ENCODE data around the gene TERF2IP.

The TERF2IP gene

GRCh38 chr16:75647492-75648264, at the start of gene TERF2IP, which contains the start of gene KARS1:
TSS of gene TERF2IP (plus strand) at chr16:75647773. CDS start at chr16:75647883, 110 bp downstream.
TSS of gene KARS1 (minus strand) at chr16:75647665. CDS start at chr16:75647639, 26 bp downstream.
- DNase-seq, result peak; percentile 87 to 88

GRCh38 chr16:75599452-75600277, 47.9 kb upstream of the TERF2IP start:
- no peak for DNase-seq

- no peak for DNase-seq
Measured at GRCh38 chr16:75603241-75603640, 44.3 kb upstream of the TERF2IP start.

- no peak for DNase-seq
Measured at GRCh38 chr16:75606507-75606906, 41.1 kb upstream of the TERF2IP start.

GRCh38 chr16:75614066-75614897, 33.3 kb upstream of the TERF2IP start:
- DNase-seq, result no peak

- DNase-seq, result no peak
Measured at GRCh38 chr16:75615619-75616018, 32.0 kb upstream of the TERF2IP start.

- no peak for DNase-seq
Measured at GRCh38 chr16:75616521-75617010, 31.0 kb upstream of the TERF2IP start.

- DNase-seq, result no peak
Measured at GRCh38 chr16:75617121-75617520, 30.5 kb upstream of the TERF2IP start.

GRCh38 chr16:75618780-75619179, 28.8 kb upstream of the TERF2IP start:
- no peak for DNase-seq

GRCh38 chr16:75620326-75621169, 27.0 kb upstream of the TERF2IP start:
- no peak for DNase-seq

GRCh38 chr16:75621170-75621477, 26.4 kb upstream of the TERF2IP start:
- no peak for DNase-seq

GRCh38 chr16:75622761-75623605, 24.6 kb upstream of the TERF2IP start, which contains the start of gene ADAT1:
TSS of gene ADAT1 (minus strand) at chr16:75623281. CDS start at chr16:75620799, 2,482 bp downstream.
- peak; percentile 95 for DNase-seq

- DNase-seq, result no peak
Measured at GRCh38 chr16:75624921-75625334, 22.6 kb upstream of the TERF2IP start.

GRCh38 chr16:75626806-75627205, 20.8 kb upstream of the TERF2IP start:
- DNase-seq, result no peak

- DNase-seq, result no peak
Measured at GRCh38 chr16:75627851-75628250, 19.7 kb upstream of the TERF2IP start.

- DNase-seq, result no peak
Measured at GRCh38 chr16:75628351-75628750, 19.2 kb upstream of the TERF2IP start.

- DNase-seq, result no peak
Measured at GRCh38 chr16:75629132-75629531, 18.4 kb upstream of the TERF2IP start.

- no peak for DNase-seq
Measured at GRCh38 chr16:75630052-75630451, 17.5 kb upstream of the TERF2IP start.

GRCh38 chr16:75632857-75633256, 14.7 kb upstream of the TERF2IP start:
- DNase-seq, result no peak

GRCh38 chr16:75635036-75635435, 12.5 kb upstream of the TERF2IP start:
- no peak for DNase-seq

- DNase-seq, result no peak
Measured at GRCh38 chr16:75640598-75640997, 7.0 kb upstream of the TERF2IP start.
